Mesothelial cell of epicardium (in vitro differentiated cells): ENCODE measurements around the gene MYOF. TPM values are rescaled to one million over a fixed set of nuclear protein-coding genes. Genes with fewer than 3 reads are reported as not detected.
"Not testable (repeated sequence)": the region's sequence is repeated elsewhere in the genome, so short reads cannot be mapped to it uniquely, and the experiment has no call there.

Experiments used
- DNase-seq, 2 experiments: peaks; one replicate each; pipeline ENCODE4 v3.0.0; 2021; ENCODE audit warnings: low spot score in 2 of 2; ENCODE audit not compliant: unreplicated experiment in 2 of 2
- H3K27ac Mint-ChIP-seq: 2 replicates; pipeline ENCODE4 v1.8.0; 2021; ENCODE audit warnings: mixed read lengths
- H3K27me3 Mint-ChIP-seq: 2 replicates; pipeline ENCODE4 v1.8.0; 2021; ENCODE audit warnings: low read depth, mixed read lengths
- H3K36me3 Mint-ChIP-seq: 2 replicates; pipeline ENCODE4 v1.8.0; 2021; ENCODE audit warnings: mixed read lengths
- H3K4me1 Mint-ChIP-seq: 2 replicates; pipeline ENCODE4 v1.8.0; 2021; ENCODE audit warnings: mixed read lengths
- H3K4me3 Mint-ChIP-seq: 2 replicates; pipeline ENCODE4 v1.8.0; 2021; ENCODE audit warnings: mild to moderate bottlenecking, moderate library complexity, mixed read lengths
- H3K9me3 Mint-ChIP-seq: 2 replicates; pipeline ENCODE4 v1.8.0; 2021; ENCODE audit warnings: mixed read lengths
- total RNA-seq: library from RNA; stranded (reverse); gene quantifications from 3 replicates; pipeline ENCODE4 v1.2.1, GENCODE V29; 2021
- TF ChIP-seq, protein P1 (sequence below): fragments of 200-600 bp; sonication (generic); IDR thresholded peaks from one replicate; pipeline ENCODE4 v1.5.0; 2021; ENCODE audit warnings: antibody characterized with exemption; ENCODE audit not compliant: unreplicated experiment

MYOF gene
- total RNA-seq, 1 donor from 2014 or later = 56.0 TPM

DNA sequence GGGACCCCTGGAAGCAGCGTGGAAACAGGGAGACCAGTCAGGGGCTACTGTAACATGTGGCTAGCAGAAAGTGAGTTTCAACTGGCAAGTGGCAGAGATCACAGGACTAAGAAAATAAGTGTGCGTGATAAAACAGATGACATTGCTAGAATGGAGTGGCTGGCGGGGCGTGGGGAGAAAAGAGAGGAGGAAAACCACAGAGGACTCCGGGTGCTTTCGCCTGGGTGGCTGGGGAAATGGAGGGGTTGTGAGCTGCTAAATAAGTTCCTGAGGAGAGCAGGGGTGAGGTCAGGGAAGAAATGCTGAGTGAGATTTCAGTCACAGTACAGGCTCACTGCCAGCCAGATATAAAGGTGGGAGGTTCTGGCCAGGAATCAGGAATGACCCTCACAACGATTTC, 166.9 kb downstream of the MYOF start:
- no peak for DNase-seq
- peak overlapping the region; percentile 21 for H3K27ac Mint-ChIP-seq
- peaks cover 17% of the 10 kb centered on the region for H3K4me1 Mint-ChIP-seq

DNA sequence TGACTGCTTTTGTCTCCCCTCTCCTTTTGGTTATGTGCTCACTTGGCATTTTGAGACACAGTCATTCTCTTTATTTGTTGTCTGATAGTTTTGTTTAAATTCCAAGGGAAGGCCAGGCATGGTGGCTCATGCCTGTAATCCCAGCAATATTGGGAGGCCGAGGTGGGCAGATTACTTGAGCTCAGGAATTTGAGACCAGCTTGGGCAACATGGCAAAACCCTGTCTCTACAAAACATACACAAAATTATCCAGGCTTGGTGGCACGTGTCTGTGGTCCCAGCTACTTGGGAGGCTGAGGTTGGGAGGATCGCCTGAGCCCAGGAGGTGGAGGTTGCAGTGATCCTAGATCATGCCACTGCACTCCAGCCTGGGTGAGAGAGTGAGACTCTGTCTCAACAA, 167.5 kb downstream of the MYOF start:
- peaks cover 28% of the 10 kb centered on the region for H3K36me3 Mint-ChIP-seq
- not testable (repeated sequence) for H3K27ac Mint-ChIP-seq

More for the DNA sequence above, 166.9 kb downstream of the MYOF start:
- TF ChIP-seq, protein P1, sequence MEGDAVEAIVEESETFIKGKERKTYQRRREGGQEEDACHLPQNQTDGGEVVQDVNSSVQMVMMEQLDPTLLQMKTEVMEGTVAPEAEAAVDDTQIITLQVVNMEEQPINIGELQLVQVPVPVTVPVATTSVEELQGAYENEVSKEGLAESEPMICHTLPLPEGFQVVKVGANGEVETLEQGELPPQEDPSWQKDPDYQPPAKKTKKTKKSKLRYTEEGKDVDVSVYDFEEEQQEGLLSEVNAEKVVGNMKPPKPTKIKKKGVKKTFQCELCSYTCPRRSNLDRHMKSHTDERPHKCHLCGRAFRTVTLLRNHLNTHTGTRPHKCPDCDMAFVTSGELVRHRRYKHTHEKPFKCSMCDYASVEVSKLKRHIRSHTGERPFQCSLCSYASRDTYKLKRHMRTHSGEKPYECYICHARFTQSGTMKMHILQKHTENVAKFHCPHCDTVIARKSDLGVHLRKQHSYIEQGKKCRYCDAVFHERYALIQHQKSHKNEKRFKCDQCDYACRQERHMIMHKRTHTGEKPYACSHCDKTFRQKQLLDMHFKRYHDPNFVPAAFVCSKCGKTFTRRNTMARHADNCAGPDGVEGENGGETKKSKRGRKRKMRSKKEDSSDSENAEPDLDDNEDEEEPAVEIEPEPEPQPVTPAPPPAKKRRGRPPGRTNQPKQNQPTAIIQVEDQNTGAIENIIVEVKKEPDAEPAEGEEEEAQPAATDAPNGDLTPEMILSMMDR = no peak
- Mint-ChIP-seq H3K27me3 (no peaks in the 10 kb centered on the region), H3K9me3 (no peaks in the 10 kb centered on the region), H3K36me3 (peaks cover 23% of the 10 kb centered on the region), H3K4me3 (no peak overlapping the region)

DNA sequence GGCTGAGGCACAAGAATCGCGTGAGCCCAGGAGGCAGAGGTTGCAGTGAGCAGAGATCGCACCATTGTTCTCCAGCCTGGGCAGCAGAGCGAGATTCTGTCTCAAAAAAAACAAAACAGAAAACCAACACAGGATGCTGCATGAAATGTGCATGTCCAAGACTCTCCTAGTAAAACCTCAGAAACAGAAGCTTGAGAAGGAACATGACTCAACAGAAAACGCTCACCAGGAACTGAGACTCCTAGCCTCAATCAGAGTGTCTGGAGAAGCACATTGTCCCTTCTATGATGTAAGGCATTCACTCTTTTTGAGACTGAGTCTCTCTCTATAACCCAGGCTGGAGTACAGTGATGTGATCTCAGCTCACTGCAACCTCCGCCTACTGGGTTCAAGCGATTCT, 168.3 kb downstream of the MYOF start:
- Mint-ChIP-seq H3K9me3 (no peaks in the 10 kb centered on the region), H3K27me3 (no peaks in the 10 kb centered on the region), H3K4me1 (peaks cover 20% of the 10 kb centered on the region), H3K27ac (no peak overlapping the region), H3K36me3 (peaks cover 30% of the 10 kb centered on the region), H3K4me3 (no peak overlapping the region)
- DNase-seq = no peak
- TF ChIP-seq, protein P1 = no peak

More for the DNA sequence above, 167.5 kb downstream of the MYOF start:
- not testable (repeated sequence) for H3K9me3 Mint-ChIP-seq, DNase-seq, H3K27me3 Mint-ChIP-seq, H3K4me3 Mint-ChIP-seq
- H3K4me1 Mint-ChIP-seq = peaks cover 18% of the 10 kb centered on the region

DNA sequence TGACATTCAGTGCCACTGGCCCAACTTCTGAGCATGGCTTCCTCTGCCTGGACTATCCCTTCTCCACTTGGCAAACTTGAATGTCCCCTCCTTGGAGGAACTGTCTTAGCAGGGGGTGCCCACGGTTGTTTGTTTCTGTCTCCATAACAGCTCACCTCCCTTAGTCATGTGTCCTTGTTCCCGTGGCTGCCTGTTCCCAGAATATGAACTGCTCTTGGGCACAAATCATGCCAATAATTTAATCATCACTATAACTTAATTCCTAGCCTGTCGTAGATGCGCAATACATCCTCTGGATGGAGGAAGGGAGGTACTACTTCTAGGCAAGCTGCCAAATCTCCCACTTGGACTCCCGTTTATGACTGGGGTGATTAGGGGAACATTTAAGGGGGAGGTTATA, 173.1 kb downstream of the MYOF start:
- DNase-seq = no peak
- Mint-ChIP-seq H3K27me3 (no peaks in the 10 kb centered on the region), H3K36me3 (peaks cover 33% of the 10 kb centered on the region), H3K9me3 (no peaks in the 10 kb centered on the region), H3K27ac (peak overlapping the region; percentile 31), H3K4me3 (no peak overlapping the region), H3K4me1 (peaks cover 14% of the 10 kb centered on the region)
- TF ChIP-seq, protein P1 = no peak

DNA sequence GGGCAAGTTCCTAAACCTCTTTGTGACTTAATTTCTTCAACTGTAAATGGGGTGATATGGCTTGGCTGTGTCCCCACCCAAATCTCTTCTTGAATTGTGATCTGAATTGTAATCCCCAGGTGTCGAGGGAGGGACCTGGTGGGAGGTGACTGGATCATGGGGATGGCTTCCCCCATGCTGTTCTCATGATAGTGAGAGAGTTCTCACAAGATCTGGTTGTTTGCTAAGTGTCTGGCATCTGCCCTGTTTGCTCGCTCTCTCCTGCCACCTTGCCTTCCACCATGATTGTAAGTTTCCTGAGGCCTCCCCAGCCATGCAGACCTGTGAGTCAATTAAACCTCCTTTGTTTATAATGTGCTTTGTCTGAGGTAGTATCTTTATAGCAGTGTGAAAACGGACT, 177.0 kb downstream of the MYOF start:
- Mint-ChIP-seq H3K4me3 (no peak overlapping the region), H3K9me3 (no peaks in the 10 kb centered on the region), H3K4me1 (peaks cover 16% of the 10 kb centered on the region), H3K27ac (no peak overlapping the region), H3K36me3 (peaks cover 16% of the 10 kb centered on the region), H3K27me3 (no peaks in the 10 kb centered on the region)
- DNase-seq = no peak
- TF ChIP-seq, protein P1 = no peak

DNA sequence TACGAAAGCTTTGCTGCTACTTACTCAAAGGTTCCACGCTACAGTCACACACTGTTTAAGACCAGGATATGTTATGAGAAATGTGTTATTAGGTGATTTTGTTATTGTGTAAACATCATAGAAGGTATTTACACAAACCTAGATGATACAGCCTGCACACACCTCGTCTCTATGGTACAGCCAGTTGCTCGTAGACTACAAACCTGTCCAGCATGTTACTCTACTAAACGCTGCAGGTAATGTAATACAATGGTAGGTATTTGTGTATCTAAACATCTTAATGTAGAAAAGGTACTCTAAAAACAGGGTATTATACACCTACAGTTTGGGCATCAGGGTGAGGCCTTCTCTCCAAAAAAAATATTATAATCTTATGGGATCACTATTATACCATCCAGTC, 181.2 kb downstream of the MYOF start:
- Mint-ChIP-seq H3K36me3 (peaks cover 7% of the 10 kb centered on the region), H3K27ac (no peak overlapping the region), H3K4me1 (peaks cover 18% of the 10 kb centered on the region), H3K9me3 (no peaks in the 10 kb centered on the region), H3K27me3 (no peaks in the 10 kb centered on the region), H3K4me3 (no peak overlapping the region)
- no peak for DNase-seq
- TF ChIP-seq, protein P1 = no peak
